SK-N-SH (cell line): ENCODE results near the gene CLK4. TPM values are rescaled to one million over a fixed set of nuclear protein-coding genes. Genes with fewer than 3 reads are reported as not detected.
A peak's percentile ranks its signal among the peaks of the same experiment; 100 is the strongest.

Experiments
- CTCF ChIA-PET: fragments of 300-600, 350-600 bp; formaldehyde crosslinking; extraction: SDS; loops from one replicate; lab custom pipeline; 2021; lab: Yijun Ruan, JAX
- POLR2A ChIA-PET: fragments of 350-600 bp; sonication (Branson Sonifier 250); formaldehyde crosslinking; extraction: SDS; loops from one replicate; lab custom pipeline; 2020; ENCODE audit warnings: antibody characterized with exemption, inconsistent platforms; lab: Yijun Ruan, JAX
- DNase-seq: peaks from one replicate; pipeline ENCODE4 v3.0.0; 2012
- H2AFZ ChIP-seq: fragments of 200-600 bp; sonication (generic); 2 replicates; pipeline ENCODE4 v1.8.1; 2016; ENCODE audit warnings: antibody characterized with exemption, mild to moderate bottlenecking, low read depth
- H3F3A ChIP-seq: fragments of 200-600 bp; sonication (generic); replicated peaks from 2 replicates; pipeline ENCODE3; 2016; ENCODE audit warnings: antibody characterized with exemption, mild to moderate bottlenecking; ENCODE audit not compliant: insufficient read depth
- H3K27ac ChIP-seq, 2 experiments: fragments of 200-500 bp in 1 of 2; fragments of 200-600 bp in 1 of 2; sonication (Bioruptor generic) in 1 of 2; sonication (generic), shearing (Covaris generic) in 1 of 2; 2 replicates each; pipeline versions ENCODE4 v1.5.1 to v1.6.1; 2014 to 2016; ENCODE audit warnings: low read depth in 2 of 2, inconsistent platforms in 1 of 2, low read length in 1 of 2, mild to moderate bottlenecking in 1 of 2, mixed read lengths in 1 of 2
- H3K27me3 ChIP-seq: fragments of 200-600 bp; sonication (generic), shearing (Covaris generic); 2 replicates; pipeline ENCODE4 v1.6.1; 2016; ENCODE audit warnings: mixed run types; ENCODE audit not compliant: insufficient read depth
- H3K36me3 ChIP-seq, 2 experiments: fragments of 200-500 bp in 1 of 2; fragments of 200-600 bp in 1 of 2; sonication (Bioruptor generic) in 1 of 2; sonication (generic) in 1 of 2; replicated peaks in 1 of 2; 2 replicates each; pipeline versions ENCODE3 to v1.5.1; 2014 to 2016; ENCODE audit warnings: low read length in 1 of 2, mild to moderate bottlenecking in 1 of 2; ENCODE audit not compliant: insufficient read depth in 2 of 2, control insufficient read depth in 1 of 2
- H3K4me1 ChIP-seq, 2 experiments: fragments of 200-500 bp in 1 of 2; fragments of 200-600 bp in 1 of 2; sonication (Bioruptor generic) in 1 of 2; sonication (generic), shearing (Covaris generic) in 1 of 2; 2 replicates each; pipeline versions ENCODE4 v1.5.1 to v1.6.1; 2014 to 2016; ENCODE audit warnings: low read depth in 1 of 2, low read length in 1 of 2, mixed run types in 1 of 2; ENCODE audit not compliant: insufficient read depth in 2 of 2, control insufficient read depth in 1 of 2
- H3K4me2 ChIP-seq: fragments of 200-600 bp; sonication (generic), shearing (Covaris generic); 2 replicates; pipeline ENCODE4 v1.6.1; 2017; ENCODE audit warnings: mixed run types
- H3K4me3 ChIP-seq, 2 experiments: fragments of 200-500 bp in 1 of 2; fragments of 200-600 bp in 1 of 2; sonication (Bioruptor generic) in 1 of 2; sonication (generic), shearing (Covaris generic) in 1 of 2; 2 replicates each; pipeline versions ENCODE4 v1.5.1 to v1.8.1; 2014 to 2016; ENCODE audit warnings: low read depth in 2 of 2, inconsistent platforms in 1 of 2, low read length in 1 of 2, mild to moderate bottlenecking in 1 of 2, mixed read lengths in 1 of 2, moderate library complexity in 1 of 2
- H3K79me2 ChIP-seq: fragments of 200-600 bp; sonication (generic); 2 replicates; pipeline ENCODE4 v1.8.1; 2017; ENCODE audit warnings: mild to moderate bottlenecking; ENCODE audit not compliant: insufficient read depth
- H3K9ac ChIP-seq: fragments of 200-600 bp; sonication (generic); 2 replicates; pipeline ENCODE4 v1.6.1; 2017; ENCODE audit warnings: mixed run types
- H3K9me2 ChIP-seq: fragments of 200-600 bp; sonication (generic); 2 replicates; pipeline ENCODE4 v1.6.1; 2017; ENCODE audit warnings: mixed run types
- H3K9me3 ChIP-seq: fragments of 200-600 bp; sonication (generic); 2 replicates; pipeline ENCODE4 v1.6.1; 2017; ENCODE audit warnings: mixed run types, mild to moderate bottlenecking, moderate library complexity
- H4K20me1 ChIP-seq: fragments of 200-600 bp; sonication (generic); 2 replicates; pipeline ENCODE4 v1.6.1; 2017; ENCODE audit warnings: mild to moderate bottlenecking, mixed run types; ENCODE audit not compliant: insufficient read depth
- ELF1 ChIP-seq: IDR thresholded peaks from 2 replicates; pipeline ENCODE4 v1.4.0; 2012
- FOSL2 ChIP-seq: IDR thresholded peaks from 2 replicates; pipeline ENCODE4 v1.4.0; 2012; ENCODE audit warnings: low read depth, mild to moderate bottlenecking, moderate library complexity, borderline replicate concordance
- FOXJ3 ChIP-seq: sonication (generic); formaldehyde crosslinking; IDR thresholded peaks from 2 replicates; pipeline ENCODE4 v1.5.1; 2020; ENCODE audit warnings: mild to moderate bottlenecking, missing genetic modification reagents
- FOXM1 ChIP-seq: IDR thresholded peaks from 2 replicates; pipeline ENCODE4 v1.4.0; 2012; ENCODE audit warnings: low read depth, mild to moderate bottlenecking
- MEF2A ChIP-seq: IDR thresholded peaks from 2 replicates; pipeline ENCODE4 v1.4.0; 2012; ENCODE audit warnings: low read depth, borderline replicate concordance
- MXI1 ChIP-seq: IDR thresholded peaks from 2 replicates; pipeline ENCODE4 v1.6.1; 2012; ENCODE audit warnings: mild to moderate bottlenecking, low read depth, low read length, improper control_type of control experiment
- NRF1 ChIP-seq: IDR thresholded peaks from 2 replicates; pipeline ENCODE4 v1.6.1; 2012; ENCODE audit warnings: low read depth, mild to moderate bottlenecking, low read length
- PBX3 ChIP-seq: IDR thresholded peaks from 2 replicates; pipeline ENCODE4; 2012
- RCOR1 ChIP-seq: fragments of 150-350 bp; IDR thresholded peaks from 2 replicates; pipeline ENCODE4 v1.6.1; 2017; ENCODE audit warnings: antibody characterized with exemption, low read length
- RFX5 ChIP-seq: IDR thresholded peaks from 2 replicates; pipeline ENCODE4 v1.6.1; 2012; ENCODE audit warnings: mild to moderate bottlenecking, improper control_type of control experiment, low read length
- TAF1 ChIP-seq: IDR thresholded peaks from 2 replicates; pipeline ENCODE4 v1.6.1; 2012; ENCODE audit warnings: low read depth, mild to moderate bottlenecking, low read length, moderate library complexity, borderline replicate concordance
- YY1 ChIP-seq: IDR thresholded peaks from 2 replicates; pipeline ENCODE4 v1.4.0; 2012; ENCODE audit warnings: low read depth, mild to moderate bottlenecking
- WGBS: methylation state at CpG from one replicate; pipeline ENCODE4 v1.1.6; 2017; ENCODE audit warnings: low lambda C conversion rate; 5-methylcytosine and 5-hydroxymethylcytosine counted together
- polyA plus RNA-seq, 3 experiments: library from polyadenylated mRNA; depleted of rRNA; stranded (reverse); fragments of >200 nt; gene quantifications; 2 replicates each; pipeline ENCODE4 v1.2.3, GENCODE V29; 2012
- TF ChIP-seq, protein P1 (sequence below): IDR thresholded peaks from 2 replicates; pipeline ENCODE4 v1.4.0; 2012; ENCODE audit warnings: low read depth, borderline replicate concordance
- TF ChIP-seq, protein P2 (sequence below): IDR thresholded peaks from 2 replicates; pipeline ENCODE4 v1.4.0; 2012; ENCODE audit warnings: low read depth
- TF ChIP-seq, protein P3 (sequence below): fragments of 200-600 bp; sonication (generic); IDR thresholded peaks from 2 replicates; pipeline ENCODE4 v1.6.1; 2017; ENCODE audit warnings: antibody characterized with exemption, mild to moderate bottlenecking, moderate library complexity

The CLK4 gene
- polyA plus RNA-seq, 1 of the 3 experiments (the other 2 are of a cell fraction), result 7.5 TPM

DNA sequence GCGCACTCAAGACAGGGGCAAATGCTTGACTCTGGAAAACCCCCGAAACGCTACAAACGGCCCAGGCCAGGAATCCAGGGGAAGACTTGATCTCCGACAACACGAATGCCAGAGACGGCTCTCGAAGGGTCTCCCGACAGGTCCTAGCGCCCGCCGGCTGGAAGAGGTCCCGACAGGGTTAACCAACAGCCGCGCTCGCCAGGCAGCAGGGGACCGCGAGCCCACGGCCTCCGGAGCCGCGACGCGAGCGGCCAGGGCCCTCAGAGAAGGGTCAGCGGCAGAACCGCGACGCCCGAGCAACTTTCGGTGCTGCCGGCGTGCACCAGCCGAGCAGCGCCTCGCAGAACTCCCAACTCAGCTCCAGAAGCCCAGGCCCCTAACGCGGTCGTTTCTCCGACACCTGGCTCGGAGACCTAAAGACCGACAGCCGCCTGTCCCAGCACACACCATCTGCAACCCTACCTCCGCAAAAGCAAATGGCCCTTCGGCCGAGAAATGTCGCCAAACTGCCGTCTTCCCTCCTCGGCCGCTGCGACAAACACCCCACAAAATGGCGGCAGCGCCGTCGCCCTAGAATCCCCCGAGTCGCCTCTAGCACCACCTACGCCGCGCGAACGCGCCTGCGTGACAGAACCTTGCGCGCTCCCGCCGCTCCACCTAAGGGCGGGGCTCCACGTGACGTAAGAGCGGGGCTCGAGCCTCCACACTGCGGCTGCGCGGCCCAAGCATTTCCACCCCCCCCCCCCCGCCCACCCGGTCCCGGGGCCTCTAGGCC lies at the start of gene CLK4 (continued):
- TF ChIP-seq PBX3 (peak; percentile 23; the same call in 1 of the 2 replicates), MXI1 (peak; percentile 39; the same call in 1 of the 2 replicates), YY1 (peak; percentile 90), ELF1 (no peak), MEF2A (no peak), FOSL2 (no peak), RFX5 (no peak), NRF1 (peak; percentile 74), FOXJ3 (CRISPR knock-in tag) (0 out of 2 replicates have a peak, but pooled peaks have one; percentile 14), FOXM1 (0 out of 2 replicates have a peak, but pooled peaks have one; percentile 32)
- TF ChIP-seq, protein P1, sequence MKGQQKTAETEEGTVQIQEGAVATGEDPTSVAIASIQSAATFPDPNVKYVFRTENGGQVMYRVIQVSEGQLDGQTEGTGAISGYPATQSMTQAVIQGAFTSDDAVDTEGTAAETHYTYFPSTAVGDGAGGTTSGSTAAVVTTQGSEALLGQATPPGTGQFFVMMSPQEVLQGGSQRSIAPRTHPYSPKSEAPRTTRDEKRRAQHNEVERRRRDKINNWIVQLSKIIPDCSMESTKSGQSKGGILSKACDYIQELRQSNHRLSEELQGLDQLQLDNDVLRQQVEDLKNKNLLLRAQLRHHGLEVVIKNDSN, result peak; percentile 85
- TF ChIP-seq, protein P2, sequence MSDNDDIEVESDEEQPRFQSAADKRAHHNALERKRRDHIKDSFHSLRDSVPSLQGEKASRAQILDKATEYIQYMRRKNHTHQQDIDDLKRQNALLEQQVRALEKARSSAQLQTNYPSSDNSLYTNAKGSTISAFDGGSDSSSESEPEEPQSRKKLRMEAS, result peak; percentile 60; the same call in 1 of the 2 replicates
- TF ChIP-seq, all 33 proteins: peak for 15

- H3K9me3 ChIP-seq, result no peaks in the 10 kb centered on the region
- ChIA-PET POLR2A (no interaction called here), CTCF (interaction anchor here (0.7 kb wide), 1 partner anchor 11 kb away, joined by 3 read pairs; no protein-coding TSS in a partner anchor)
- H3K9me2 ChIP-seq, result no peaks in the 10 kb centered on the region
- peaks cover 0 to 9% of the 10 kb centered on the region in 2 experiments; a peak in 1 of 4 replicates for H3K4me1 ChIP-seq
- H2AFZ ChIP-seq, result no peak overlapping the region
- no peak overlapping the region for H3K9ac ChIP-seq
- no peak for DNase-seq
- WGBS, result 43% methylated on average over 3 of the region's 3 CpGs
- no peak overlapping the region for H3K4me3 ChIP-seq
- no peaks in the 10 kb centered on the region for H3F3A ChIP-seq
- no peaks in the 10 kb centered on the region for H4K20me1 ChIP-seq
- no peak for TF ChIP-seq FOXM1
- TF ChIP-seq TAF1, result no peak
- TF ChIP-seq, protein P3, sequence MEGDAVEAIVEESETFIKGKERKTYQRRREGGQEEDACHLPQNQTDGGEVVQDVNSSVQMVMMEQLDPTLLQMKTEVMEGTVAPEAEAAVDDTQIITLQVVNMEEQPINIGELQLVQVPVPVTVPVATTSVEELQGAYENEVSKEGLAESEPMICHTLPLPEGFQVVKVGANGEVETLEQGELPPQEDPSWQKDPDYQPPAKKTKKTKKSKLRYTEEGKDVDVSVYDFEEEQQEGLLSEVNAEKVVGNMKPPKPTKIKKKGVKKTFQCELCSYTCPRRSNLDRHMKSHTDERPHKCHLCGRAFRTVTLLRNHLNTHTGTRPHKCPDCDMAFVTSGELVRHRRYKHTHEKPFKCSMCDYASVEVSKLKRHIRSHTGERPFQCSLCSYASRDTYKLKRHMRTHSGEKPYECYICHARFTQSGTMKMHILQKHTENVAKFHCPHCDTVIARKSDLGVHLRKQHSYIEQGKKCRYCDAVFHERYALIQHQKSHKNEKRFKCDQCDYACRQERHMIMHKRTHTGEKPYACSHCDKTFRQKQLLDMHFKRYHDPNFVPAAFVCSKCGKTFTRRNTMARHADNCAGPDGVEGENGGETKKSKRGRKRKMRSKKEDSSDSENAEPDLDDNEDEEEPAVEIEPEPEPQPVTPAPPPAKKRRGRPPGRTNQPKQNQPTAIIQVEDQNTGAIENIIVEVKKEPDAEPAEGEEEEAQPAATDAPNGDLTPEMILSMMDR, result no peak
- no peak for TF ChIP-seq NRF1
- no peak for TF ChIP-seq RCOR1
- no peak overlapping the region for H3K4me2 ChIP-seq
- H3K27ac ChIP-seq, result no peak overlapping the region
- H3K27me3 ChIP-seq, result no peaks in the 10 kb centered on the region
- H3K36me3 ChIP-seq, result no peaks in the 10 kb centered on the region
- H3K79me2 ChIP-seq, result no peaks in the 10 kb centered on the region
Measured at GRCh38 chr5:178675922-178676321, 49.1 kb upstream of the CLK4 start.
